GM12878 (cell line): Measurements from ENCODE around the gene ADGRB2. TPM values are rescaled to one million over a fixed set of nuclear protein-coding genes. Genes with fewer than 3 reads are reported as not detected.

ENCODE experiments used
- ATAC-seq: fragments of 200-7000 bp; cut with Tn5 transposase; 3 replicates; pipeline ENCODE4 v1.9.1; 2020; ENCODE audit warnings: mild to moderate bottlenecking, moderate library complexity
- BruUV-seq: library from RNA; stranded (reverse); fragments of 400-500 nt; replicated peaks from 2 replicates; lab custom pipeline; 2021; lab: Mats Ljungman, UMichigan
- CTCF ChIA-PET: fragments of 300-600 bp; sonication (Branson Sonifier 250); formaldehyde crosslinking; extraction: SDS; loops from one replicate; lab custom pipeline; 2021; ENCODE audit warnings: inconsistent platforms; lab: Yijun Ruan, JAX
- POLR2A ChIA-PET: fragments of 350-600 bp; formaldehyde crosslinking; extraction: SDS; loops from one replicate; lab custom pipeline; 2021; ENCODE audit warnings: inconsistent platforms; lab: Charles Lee
- RAD21 ChIA-PET: fragments of 300-600 bp; sonication (Branson Sonifier 250); formaldehyde crosslinking; loops from one replicate; lab custom pipeline; 2023; ENCODE audit warnings: antibody characterized with exemption; ENCODE audit not compliant: unreplicated experiment; lab: Charles Lee
- SMC1A ChIA-PET: fragments of 300-600 bp; sonication (Branson Sonifier 250); formaldehyde crosslinking; loops from one replicate; lab custom pipeline; 2023; ENCODE audit not compliant: unreplicated experiment, uncharacterized antibody; lab: Charles Lee
- DNase-seq: peaks from one replicate; pipeline ENCODE4 v3.0.0-alpha.2; 2011; ENCODE audit warnings: low read depth, low spot score
- FAIRE-seq: peaks from 3 replicates; lab custom pipeline; 2011; peaks lifted over from hg19 to GRCh38; lab: Jason Lieb, UNC
- H2AFZ ChIP-seq: 2 replicates; pipeline ENCODE4 v1.6.0; 2011; ENCODE audit warnings: low read depth, low read length, control low read depth; ENCODE audit not compliant: control insufficient read depth
- H3K27ac ChIP-seq: 2 replicates; pipeline ENCODE4 v1.5.1; 2011; ENCODE audit warnings: control low read depth; ENCODE audit not compliant: control insufficient read depth, insufficient read depth
- H3K27me3 ChIP-seq, 2 experiments: replicated peaks in 1 of 2; 2 replicates each; pipeline versions ENCODE4 v1.6.0 to v1.6.1; 2011; ENCODE audit warnings: low read length in 1 of 2; ENCODE audit not compliant: control insufficient read depth in 2 of 2, insufficient read depth in 2 of 2
- H3K36me3 ChIP-seq, 2 experiments: 2 replicates each; pipeline ENCODE4 v1.5.1; 2011; ENCODE audit warnings: low read length in 1 of 2; ENCODE audit not compliant: control insufficient read depth in 2 of 2, insufficient read depth in 2 of 2
- H3K4me1 ChIP-seq: 2 replicates; pipeline ENCODE4 v1.6.1; 2011; ENCODE audit warnings: mild to moderate bottlenecking, low read length, moderate library complexity, mixed read lengths; ENCODE audit not compliant: control insufficient read depth, insufficient read depth
- H3K4me2 ChIP-seq: 2 replicates; pipeline ENCODE4 v1.6.0; 2011; ENCODE audit warnings: control low read depth; ENCODE audit not compliant: control insufficient read depth, insufficient read depth
- H3K4me3 ChIP-seq: fragments of 200-600 bp; sonication (generic); 2 replicates; pipeline ENCODE4 v1.5.1; 2016
- H3K79me2 ChIP-seq: 2 replicates; pipeline ENCODE4 v1.6.0; 2011; ENCODE audit warnings: low read length; ENCODE audit not compliant: control insufficient read depth, insufficient read depth
- H3K9ac ChIP-seq: 2 replicates; pipeline ENCODE4 v1.8.0; 2011; ENCODE audit warnings: low read length, control low read depth, mixed read lengths; ENCODE audit not compliant: control insufficient read depth, insufficient read depth
- H3K9me3 ChIP-seq: replicated peaks from 3 replicates; pipeline ENCODE4 v1.5.1; 2011; ENCODE audit warnings: mild to moderate bottlenecking, low read length; ENCODE audit not compliant: control insufficient read depth, insufficient read depth
- H4K20me1 ChIP-seq: 2 replicates; pipeline ENCODE4 v1.6.0; 2011; ENCODE audit not compliant: control insufficient read depth, insufficient read depth
- DPF2 ChIP-seq: fragments of 450-650 bp; IDR thresholded peaks from 2 replicates; pipeline ENCODE4 v1.6.1; 2017; ENCODE audit warnings: mild to moderate bottlenecking
- KAT2A ChIP-seq: conservative IDR thresholded peaks from 2 replicates; pipeline ENCODE4 v1.6.1; 2011; ENCODE audit warnings: low read depth, low read length; ENCODE audit not compliant: control insufficient read depth
- WGBS: methylation state at CpG from one replicate; pipeline ENCODE4 v1.1.6; 2016; ENCODE audit warnings: low lambda C conversion rate; ENCODE audit not compliant: insufficient replicate concordance, insufficient coverage; ENCODE audit errors: missing lambda C conversion rate; 5-methylcytosine and 5-hydroxymethylcytosine counted together
- in situ Hi-C: fragments of 300-500 bp; cut with MboI; formaldehyde crosslinking; loops from 9 replicates; pipeline ENCODE4 v1.14.3; 2018; ENCODE audit warnings: mixed read lengths
- intact Hi-C: fragments of 100-400 bp; cut with micrococcal nuclease; formaldehyde crosslinking; loops from one replicate; pipeline ENCODE4 v1.14.2; 2022; ENCODE audit not compliant: unreplicated experiment
- polyA plus RNA-seq, 11 experiments: library from polyadenylated mRNA; depleted of rRNA in 4 of 11; unstranded in 6 of 11; stranded (reverse) in 5 of 11; fragments of >200 nt; fragmentation: Nextera tagmentation in 4 of 11; fragmentation: Illumina TruSeq in 1 of 11; extraction: Ambion mirVana in 4 of 11; extraction: Trizol in 1 of 11; gene quantifications; 1 replicate in 1 of 11; 2 replicates in 10 of 11; pipeline versions ENCODE4 v1.2.1 to v1.2.3, GENCODE V29; 2011 to 2016; ENCODE audit warnings: inconsistent platforms in 2 of 11, missing spikeins in 2 of 11, low read depth in 1 of 11
- total RNA-seq, 4 experiments: library from RNA; depleted of rRNA in 3 of 4; stranded (reverse); fragments of >200 nt in 3 of 4; fragmentation: Illumina TruSeq in 1 of 4; extraction: Trizol in 1 of 4; gene quantifications; 2 replicates each; pipeline versions ENCODE4 v1.2.1 to v1.2.3, GENCODE V29; 2013 to 2021

ADGRB2 gene
- total and polyA plus RNA-seq, 10 of the 15 experiments (the other 5 are each of a cell fraction or from before 2014, with no cell fraction given): 0.11 to 0.33 (median 0.18) TPM; not detected in 4

DNA sequence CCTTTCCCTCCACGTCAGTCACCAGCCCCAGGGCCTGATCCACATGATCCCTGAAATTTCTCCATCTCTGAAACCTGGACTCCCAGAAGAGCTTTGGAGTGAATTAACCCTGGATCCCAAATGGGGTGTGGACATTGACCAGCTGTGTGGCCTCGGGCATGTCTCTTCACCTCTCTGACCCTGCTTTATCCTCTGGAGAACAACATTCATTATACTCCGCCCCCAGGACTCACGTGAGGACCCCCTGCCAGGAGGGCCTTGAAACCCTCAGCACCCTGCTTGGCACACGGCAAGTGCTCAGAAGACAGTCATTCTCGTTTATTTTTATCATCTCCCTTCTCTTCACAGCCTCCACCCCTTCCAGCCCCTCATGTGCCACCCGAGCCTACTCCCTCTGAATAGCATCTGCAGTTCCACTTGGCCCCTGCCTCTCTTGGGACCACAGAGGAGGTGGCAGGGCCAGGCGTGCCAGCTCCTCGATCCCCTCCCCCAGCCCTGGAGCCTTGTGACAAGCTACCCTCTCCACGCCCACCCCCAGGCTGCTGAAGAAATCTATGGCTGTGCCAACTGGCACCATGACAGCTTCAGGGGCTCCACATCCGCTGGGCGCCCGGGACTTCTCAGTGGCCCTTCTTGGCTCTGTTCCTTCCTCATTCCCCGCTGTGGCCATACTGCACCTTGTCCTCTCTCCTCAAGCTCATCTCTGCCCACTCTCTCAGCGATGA lies 18.0 kb downstream of the ADGRB2 start:
- no peaks in the 10 kb centered on the region for H4K20me1 ChIP-seq
- ChIA-PET RAD21 (interaction anchor here (0.6 to 2.9 kb wide), 11 partner anchors 17 to 514 kb away, joined by 3 to 28 read pairs (median 4); no protein-coding TSS in a partner anchor), SMC1A (interaction anchor here (0.7 to 2.3 kb wide), 16 partner anchors 14 to 218 kb away, joined by 3 to 17 read pairs (median 4); no protein-coding TSS in a partner anchor), CTCF (interaction anchor here (0.9 to 3.8 kb wide), 35 partner anchors 11 to 561 kb away, joined by 3 to 70 read pairs (median 6); partner anchors contain the start of genes COL16A1, PEF1 and SNRNP40), POLR2A (interaction anchor here (0.6 to 1.0 kb wide), 2 partner anchors 9 to 294 kb away, joined by 3 to 6 read pairs; no protein-coding TSS in a partner anchor)
- TF ChIP-seq DPF2 (no peak), KAT2A (no peak)
- H3K36me3 ChIP-seq: no peaks in the 10 kb centered on the region
- DNase-seq (no peak), ATAC-seq (no peak), FAIRE-seq (no peak)
- no peaks in the 10 kb centered on the region for H3K79me2 ChIP-seq
- in situ Hi-C loops: no loop called here
- no peaks in the 10 kb centered on the region for H3K9me3 ChIP-seq
- no peak overlapping the region for H3K9ac ChIP-seq
- 42% methylated on average over 15 of the region's 15 CpGs for WGBS
- BruUV-seq: no TSS peak
- H2AFZ ChIP-seq: no peak overlapping the region
- peaks cover 0 to 4% of the 10 kb centered on the region in 2 experiments; a peak in 1 of 4 replicates for H3K27me3 ChIP-seq
- intact Hi-C loops: loop anchor here (1.0 kb wide), 1 partner anchor 82 kb away; no protein-coding TSS in a partner anchor
- H3K27ac ChIP-seq: no peak overlapping the region
- no peak overlapping the region for H3K4me3 ChIP-seq
- H3K4me1 ChIP-seq: peaks cover 22% of the 10 kb centered on the region
- H3K4me2 ChIP-seq: no peak overlapping the region
